GM12875 (cell line): ENCODE results near the gene HSPA12A.

Experiments
- H3K4me3 ChIP-seq: one replicate; pipeline ENCODE4 v1.5.1; 2011; ENCODE audit warnings: low read depth, low read length, control low read depth
- TF ChIP-seq, protein P1 (sequence below): IDR thresholded peaks from 2 replicates; pipeline ENCODE4 v1.5.1; 2011; ENCODE audit warnings: low read depth, mild to moderate bottlenecking, control low read depth, inconsistent platforms, low read length, moderate library complexity, borderline replicate concordance; ENCODE audit not compliant: insufficient read depth

Gene HSPA12A

DNA sequence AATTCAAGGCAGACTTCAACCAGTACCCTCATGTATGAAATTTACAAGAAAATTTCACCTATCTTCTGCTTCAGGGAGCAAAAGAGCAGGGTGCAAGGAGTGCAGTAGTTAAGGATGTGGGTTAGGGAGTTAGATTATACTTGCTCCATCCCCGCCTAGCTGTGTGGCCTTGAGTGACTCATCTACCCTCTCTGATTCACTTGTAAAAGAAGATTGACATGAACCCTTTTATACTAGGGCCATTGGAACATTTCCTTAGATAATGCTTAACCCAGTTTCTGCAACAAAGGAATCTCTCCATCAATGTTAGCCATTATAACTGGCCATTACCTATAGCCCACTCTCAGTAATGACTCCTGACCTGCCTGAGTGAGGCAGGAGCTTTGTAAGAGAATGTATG, 10.2 kb upstream of the HSPA12A start:
- no peak overlapping the region for H3K4me3 ChIP-seq
- TF ChIP-seq, protein P1, sequence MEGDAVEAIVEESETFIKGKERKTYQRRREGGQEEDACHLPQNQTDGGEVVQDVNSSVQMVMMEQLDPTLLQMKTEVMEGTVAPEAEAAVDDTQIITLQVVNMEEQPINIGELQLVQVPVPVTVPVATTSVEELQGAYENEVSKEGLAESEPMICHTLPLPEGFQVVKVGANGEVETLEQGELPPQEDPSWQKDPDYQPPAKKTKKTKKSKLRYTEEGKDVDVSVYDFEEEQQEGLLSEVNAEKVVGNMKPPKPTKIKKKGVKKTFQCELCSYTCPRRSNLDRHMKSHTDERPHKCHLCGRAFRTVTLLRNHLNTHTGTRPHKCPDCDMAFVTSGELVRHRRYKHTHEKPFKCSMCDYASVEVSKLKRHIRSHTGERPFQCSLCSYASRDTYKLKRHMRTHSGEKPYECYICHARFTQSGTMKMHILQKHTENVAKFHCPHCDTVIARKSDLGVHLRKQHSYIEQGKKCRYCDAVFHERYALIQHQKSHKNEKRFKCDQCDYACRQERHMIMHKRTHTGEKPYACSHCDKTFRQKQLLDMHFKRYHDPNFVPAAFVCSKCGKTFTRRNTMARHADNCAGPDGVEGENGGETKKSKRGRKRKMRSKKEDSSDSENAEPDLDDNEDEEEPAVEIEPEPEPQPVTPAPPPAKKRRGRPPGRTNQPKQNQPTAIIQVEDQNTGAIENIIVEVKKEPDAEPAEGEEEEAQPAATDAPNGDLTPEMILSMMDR: no peak

DNA sequence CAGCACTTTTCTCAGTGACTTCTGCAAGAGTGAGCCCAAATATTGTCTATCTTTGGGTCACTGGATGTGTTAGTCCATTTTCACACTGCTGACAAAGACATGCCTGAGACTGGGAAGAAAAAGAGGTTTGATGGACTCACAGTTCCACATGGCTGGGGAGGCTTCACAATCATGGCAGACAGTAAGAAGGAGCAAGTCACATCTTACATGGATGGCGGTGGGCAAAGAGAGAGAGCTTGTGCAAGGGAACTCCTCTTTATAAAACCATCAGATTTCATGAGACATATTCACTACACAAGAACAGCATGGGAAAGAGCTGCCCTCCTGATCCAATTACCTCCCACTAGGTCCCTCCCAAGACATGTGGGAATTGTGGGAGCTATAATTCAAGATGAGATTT, 6.1 kb upstream of the HSPA12A start:
- H3K4me3 ChIP-seq: no peak overlapping the region
- TF ChIP-seq, protein P1: no peak

DNA sequence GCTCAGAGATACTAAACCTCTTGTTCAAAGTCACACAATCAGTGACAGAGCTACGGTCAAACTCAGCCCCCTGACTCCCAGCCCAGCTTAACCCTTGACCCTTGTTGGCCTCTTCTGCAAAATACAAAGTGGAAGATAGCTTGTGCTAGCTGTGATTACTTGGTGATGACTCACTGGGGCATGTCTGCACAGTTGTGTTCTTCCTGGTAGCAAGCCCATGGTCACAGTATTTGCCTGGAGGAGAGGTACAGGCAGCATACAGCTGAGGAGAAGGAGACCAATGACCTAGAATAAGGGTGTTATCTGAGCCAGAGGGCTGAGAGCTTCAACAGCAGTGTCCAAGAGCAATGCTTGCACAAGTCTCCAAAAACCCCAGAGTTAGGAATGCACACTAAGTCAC, 5.7 kb upstream of the HSPA12A start:
- TF ChIP-seq, protein P1: no peak

DNA sequence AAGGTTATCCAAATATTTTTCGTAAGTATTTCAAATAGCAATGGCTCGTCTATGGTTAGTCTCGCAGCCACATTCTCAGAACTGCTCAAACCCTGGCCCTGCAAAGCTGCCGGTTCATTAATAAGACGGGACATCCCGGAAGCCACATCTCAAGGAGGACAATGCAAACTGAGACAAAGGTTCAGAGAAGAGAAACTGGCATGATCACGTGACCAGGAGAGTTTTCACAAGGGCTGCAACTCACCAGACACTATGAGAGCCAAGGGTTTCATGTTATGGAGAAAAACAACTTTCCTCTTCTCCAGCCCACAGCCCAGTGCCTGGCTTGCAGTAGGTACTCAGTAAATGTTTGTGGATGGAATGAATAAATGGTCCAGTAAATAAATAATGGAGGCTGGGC, 5.0 kb upstream of the HSPA12A start:
- TF ChIP-seq, protein P1: no peak
- no peak overlapping the region for H3K4me3 ChIP-seq

More for the DNA sequence above, 5.7 kb upstream of the HSPA12A start:
- H3K4me3 ChIP-seq: no peak overlapping the region

DNA sequence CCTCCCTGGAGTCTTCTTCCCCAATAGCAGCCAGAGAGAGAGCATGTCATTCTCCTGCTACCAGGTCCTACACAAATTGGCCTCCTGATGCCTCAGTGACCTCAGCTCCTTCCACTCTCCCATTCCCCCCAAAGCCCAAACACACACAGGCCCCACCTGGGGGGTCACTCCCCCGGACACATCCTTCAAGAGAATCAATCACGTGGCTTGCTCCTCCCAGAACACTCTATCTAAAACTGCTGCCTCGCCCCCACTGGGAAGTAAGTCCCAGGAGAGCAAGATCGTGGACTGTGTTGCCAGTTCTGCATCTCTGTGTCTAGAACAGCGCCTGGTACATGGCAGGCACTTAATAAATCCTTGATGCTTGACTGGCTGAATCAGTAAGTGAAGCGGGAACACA, 2.5 kb upstream of the HSPA12A start:
- TF ChIP-seq, protein P1: no peak
- H3K4me3 ChIP-seq: no peak overlapping the region

DNA sequence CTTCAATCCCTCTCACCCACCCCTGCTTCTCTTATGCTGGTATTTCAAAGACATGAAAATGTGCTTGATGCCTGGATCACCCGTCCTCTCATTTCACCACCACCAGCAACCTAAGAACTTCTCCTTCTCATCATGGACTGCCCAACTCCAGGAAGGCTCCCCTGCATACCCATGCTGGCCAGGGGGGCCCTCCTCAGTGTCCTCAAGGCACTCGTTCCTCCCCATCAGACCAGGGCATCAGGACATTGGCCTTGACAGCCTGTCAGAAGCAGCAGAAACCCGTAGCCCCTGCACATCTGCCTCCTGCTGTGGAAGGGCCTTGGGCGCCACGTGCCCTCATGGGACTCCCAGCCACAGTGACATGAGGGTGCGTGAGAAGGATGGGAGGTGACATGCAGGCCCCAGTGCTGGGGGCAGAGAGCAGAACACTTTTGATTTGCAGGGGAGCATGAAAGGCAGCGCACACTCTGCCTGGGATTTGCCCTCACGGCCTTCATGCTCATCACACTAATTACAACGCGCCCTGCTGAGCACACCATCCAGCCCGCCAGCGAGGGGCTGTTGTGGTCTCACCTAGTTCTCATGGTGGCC, 1.9 kb upstream of the HSPA12A start:
- H3K4me3 ChIP-seq: no peak overlapping the region
- TF ChIP-seq, protein P1: no peak

DNA sequence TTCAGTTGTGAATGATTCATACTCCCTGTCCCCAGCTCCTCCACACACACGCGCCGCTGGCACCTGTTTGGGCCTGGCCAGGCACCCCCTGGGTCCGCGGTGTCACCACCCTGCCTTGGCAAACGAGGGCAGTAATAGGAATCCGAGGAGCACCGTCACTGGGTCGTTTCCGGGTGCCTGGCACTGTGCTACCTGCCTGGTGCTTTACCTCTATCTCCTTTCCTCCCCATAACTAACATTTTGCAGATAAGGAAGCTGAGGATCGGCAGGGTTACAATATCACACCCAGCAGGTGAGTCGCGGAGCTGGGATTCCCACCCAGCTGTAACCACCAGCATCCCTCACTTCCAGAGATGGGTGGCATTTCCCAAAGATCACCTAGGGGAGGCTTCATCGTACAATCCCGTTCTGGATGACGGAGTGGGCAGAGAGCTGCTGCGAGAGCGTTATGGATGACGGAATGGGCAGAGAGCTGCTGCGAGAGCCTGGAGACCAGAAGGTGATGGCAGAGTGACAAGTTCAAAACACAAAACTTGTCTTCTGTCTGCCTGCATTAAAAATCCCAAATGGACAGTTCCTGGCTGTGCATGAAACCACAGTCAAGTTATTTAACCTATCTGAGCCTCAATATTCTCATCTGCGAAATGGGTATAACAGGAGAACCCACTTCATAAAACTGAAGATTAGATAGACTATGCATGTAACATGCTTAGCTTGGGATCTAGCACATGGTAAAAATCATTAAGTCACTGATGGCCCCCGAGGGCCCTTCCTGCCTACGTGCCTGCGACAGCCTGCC, 1.1 kb upstream of the HSPA12A start:
- H3K4me3 ChIP-seq: no peak overlapping the region
- TF ChIP-seq, protein P1: no peak
